Gastrocnemius medialis (tissue), 4 donors: ENCODE results near the gene POLR2C. TPM values are rescaled to one million over a fixed set of nuclear protein-coding genes. Genes with fewer than 3 reads are reported as not detected.
A peak's percentile ranks its signal among the peaks of the same experiment; 100 is the strongest.

Source experiments
- ATAC-seq, 2 donors: fragments of 150-250 bp; one replicate each; pipeline ENCODE4 v1.9.1; 2016
- DNase-seq, 2 donors: peaks; one replicate each; pipeline ENCODE4 v3.0.0-alpha.2; 2019
- H3K27ac ChIP-seq, 4 donors: fragments of 200-600 bp; sonication (generic); 1 replicate in 1 of 4; 2 replicates in 3 of 4; pipeline ENCODE4 v1.5.1; 2016 to 2018; ENCODE audit warnings: mild to moderate bottlenecking in 2 of 4, moderate library complexity in 1 of 4
- H3K27me3 ChIP-seq, 3 donors: fragments of 200-600 bp; sonication (generic) in 2 of 3; 1 replicate in 1 of 3; 2 replicates in 2 of 3; pipeline versions ENCODE4 v1.5.1 to v1.6.0; 2016 to 2019; ENCODE audit warnings: mild to moderate bottlenecking in 1 of 3, moderate library complexity in 1 of 3
- H3K36me3 ChIP-seq, 2 donors: fragments of 200-600 bp; sonication (generic) in 1 of 2; one replicate each; pipeline ENCODE4 v1.5.1; 2017 to 2018
- H3K4me1 ChIP-seq, 2 donors: fragments of 200-600 bp; sonication (generic) in 1 of 2; one replicate each; pipeline ENCODE4 v1.5.1; 2016 to 2017; ENCODE audit warnings: mild to moderate bottlenecking in 2 of 2
- H3K4me3 ChIP-seq, 4 donors: fragments of 200-600 bp; sonication (generic) in 3 of 4; 1 replicate in 1 of 4; 2 replicates in 3 of 4; pipeline ENCODE4 v1.5.1; 2016 to 2019; ENCODE audit warnings: mild to moderate bottlenecking in 2 of 4
- H3K9me3 ChIP-seq, 3 donors: fragments of 200-600 bp; sonication (generic) in 2 of 3; 1 replicate in 1 of 3; 2 replicates in 2 of 3; pipeline ENCODE4 v1.5.1; 2016 to 2019
- POLR2A ChIP-seq, 2 donors: fragments of 450-650 bp; IDR thresholded peaks; one replicate each; pipeline ENCODE4 v1.6.1; 2017; ENCODE audit warnings: antibody characterized with exemption in 2 of 2, mild to moderate bottlenecking in 2 of 2, moderate library complexity in 2 of 2
- in situ Hi-C, 4 donors: fragments of 200-750 bp; cut with MboI; loops; one replicate each; pipeline versions ENCODE4 v1.15.0 to v1.8.0; 2017; ENCODE audit warnings: low sequenced_read_pairs in 4 of 4
- intact Hi-C: fragments of 100-400 bp; cut with DNase I; formaldehyde crosslinking; loops from one replicate; pipeline ENCODE4 v1.15.1; 2023; ENCODE audit warnings: low total_unique reads
- total RNA-seq, 4 donors: library from RNA; depleted of rRNA; stranded (reverse); fragments of >200 nt; gene quantifications; one replicate each; pipeline versions ENCODE4 v1.1.0 to v1.2.3, GENCODE V29; 2016
- TF ChIP-seq, protein P1 (sequence below), 5 experiments: fragments of 450-650 bp in 3 of 5; fragments of 200-600 bp in 2 of 5; sonication (generic) in 2 of 5; IDR thresholded peaks in 4 of 5; conservative IDR thresholded peaks in 1 of 5; 1 replicate in 4 of 5; 2 replicates in 1 of 5; pipeline ENCODE4 v1.5.1; 2016 to 2019; ENCODE audit warnings: antibody characterized with exemption in 5 of 5, mild to moderate bottlenecking in 3 of 5, moderate library complexity in 3 of 5

Gene POLR2C
- total RNA-seq, 4 donors from 2014 or later = 97.2 to 162 (median 134) TPM

DNA sequence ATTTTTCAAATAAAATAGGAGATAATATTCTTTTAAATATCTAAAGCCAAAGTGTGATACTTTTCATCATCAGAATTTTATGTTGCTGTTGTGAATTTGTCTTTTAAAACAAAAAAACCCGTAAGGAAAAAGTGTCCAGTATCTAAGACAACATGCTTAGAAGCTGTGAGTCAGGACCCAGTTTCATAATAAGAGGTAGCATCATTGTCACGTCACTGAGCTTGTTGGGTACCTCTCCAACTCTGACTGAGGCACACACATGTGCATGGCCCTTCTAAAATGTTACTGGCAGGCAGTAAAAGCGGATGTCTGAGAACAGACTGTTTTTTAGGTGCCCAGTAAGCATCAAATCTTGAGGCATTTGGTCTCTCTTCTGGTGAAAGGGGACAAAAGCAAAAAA, 17.8 kb upstream of the POLR2C start:
- H3K4me3 ChIP-seq = no peak overlapping the region
- no peaks in the 10 kb centered on the region for H3K9me3 ChIP-seq
- H3K27ac ChIP-seq = peak overlapping the region in 1 of 4 donors; percentile 33
- peaks cover 0 to 11% of the 10 kb centered on the region in 2 donors for H3K36me3 ChIP-seq
- TF ChIP-seq, protein P1, sequence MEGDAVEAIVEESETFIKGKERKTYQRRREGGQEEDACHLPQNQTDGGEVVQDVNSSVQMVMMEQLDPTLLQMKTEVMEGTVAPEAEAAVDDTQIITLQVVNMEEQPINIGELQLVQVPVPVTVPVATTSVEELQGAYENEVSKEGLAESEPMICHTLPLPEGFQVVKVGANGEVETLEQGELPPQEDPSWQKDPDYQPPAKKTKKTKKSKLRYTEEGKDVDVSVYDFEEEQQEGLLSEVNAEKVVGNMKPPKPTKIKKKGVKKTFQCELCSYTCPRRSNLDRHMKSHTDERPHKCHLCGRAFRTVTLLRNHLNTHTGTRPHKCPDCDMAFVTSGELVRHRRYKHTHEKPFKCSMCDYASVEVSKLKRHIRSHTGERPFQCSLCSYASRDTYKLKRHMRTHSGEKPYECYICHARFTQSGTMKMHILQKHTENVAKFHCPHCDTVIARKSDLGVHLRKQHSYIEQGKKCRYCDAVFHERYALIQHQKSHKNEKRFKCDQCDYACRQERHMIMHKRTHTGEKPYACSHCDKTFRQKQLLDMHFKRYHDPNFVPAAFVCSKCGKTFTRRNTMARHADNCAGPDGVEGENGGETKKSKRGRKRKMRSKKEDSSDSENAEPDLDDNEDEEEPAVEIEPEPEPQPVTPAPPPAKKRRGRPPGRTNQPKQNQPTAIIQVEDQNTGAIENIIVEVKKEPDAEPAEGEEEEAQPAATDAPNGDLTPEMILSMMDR (IDR thresholded peaks at IDR 0.05 in 4 of 5, conservative IDR thresholded peaks at IDR 0.05 in 1 of 5) = no peak
- no peak for TF ChIP-seq POLR2A (IDR thresholded peaks at IDR 0.05)
- peaks cover 32 to 38% of the 10 kb centered on the region in 2 donors for H3K4me1 ChIP-seq
- no peak for ATAC-seq
- no peaks in the 10 kb centered on the region for H3K27me3 ChIP-seq
- DNase-seq = no peak
- in situ Hi-C loops (loop anchor here in 1 of 4 donors (25.0 kb wide), 1 partner anchor 293 kb away; the partner anchor contains the start of gene KATNB1), intact Hi-C loops (loop anchor here (5.0 kb wide), 1 partner anchor 293 kb away; the partner anchor contains the start of gene KATNB1)

DNA sequence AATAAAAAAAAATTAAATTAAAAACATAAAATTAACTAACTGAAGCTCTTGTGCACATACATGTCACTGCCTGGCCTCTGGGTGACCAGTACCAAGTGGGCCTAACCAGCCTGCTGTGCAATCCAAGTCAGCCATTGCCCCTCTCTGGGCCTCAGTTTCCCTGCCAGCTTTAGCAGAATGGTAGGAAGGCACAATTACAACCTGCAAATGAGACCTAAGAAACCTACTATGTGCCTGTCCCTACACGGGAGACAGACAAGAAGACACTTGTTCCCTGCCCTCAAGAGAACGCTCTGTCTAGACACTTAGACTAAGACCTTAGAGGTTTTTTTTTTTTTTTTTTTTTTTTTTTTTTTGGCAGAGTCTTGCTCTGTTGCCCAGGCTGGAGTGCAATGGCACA, 17.0 kb upstream of the POLR2C start:
- ATAC-seq (no peak), DNase-seq (no peak)
- peaks cover 32 to 38% of the 10 kb centered on the region in 2 donors for H3K4me1 ChIP-seq
- no peaks in the 10 kb centered on the region for H3K9me3 ChIP-seq
- intact Hi-C loops (loop anchor here (5.0 kb wide), 1 partner anchor 292 kb away; the partner anchor contains the start of gene KATNB1), in situ Hi-C loops (loop anchor here in 1 of 4 donors (25.0 kb wide), 1 partner anchor 292 kb away; the partner anchor contains the start of gene KATNB1)
- no peak overlapping the region for H3K27ac ChIP-seq
- no peak overlapping the region for H3K4me3 ChIP-seq
- TF ChIP-seq, protein P1 (IDR thresholded peaks at IDR 0.05 in 4 of 5, conservative IDR thresholded peaks at IDR 0.05 in 1 of 5) = no peak
- TF ChIP-seq POLR2A (IDR thresholded peaks at IDR 0.05) = no peak
- H3K36me3 ChIP-seq = peaks cover 0 to 3% of the 10 kb centered on the region in 2 donors
- no peaks in the 10 kb centered on the region for H3K27me3 ChIP-seq

DNA sequence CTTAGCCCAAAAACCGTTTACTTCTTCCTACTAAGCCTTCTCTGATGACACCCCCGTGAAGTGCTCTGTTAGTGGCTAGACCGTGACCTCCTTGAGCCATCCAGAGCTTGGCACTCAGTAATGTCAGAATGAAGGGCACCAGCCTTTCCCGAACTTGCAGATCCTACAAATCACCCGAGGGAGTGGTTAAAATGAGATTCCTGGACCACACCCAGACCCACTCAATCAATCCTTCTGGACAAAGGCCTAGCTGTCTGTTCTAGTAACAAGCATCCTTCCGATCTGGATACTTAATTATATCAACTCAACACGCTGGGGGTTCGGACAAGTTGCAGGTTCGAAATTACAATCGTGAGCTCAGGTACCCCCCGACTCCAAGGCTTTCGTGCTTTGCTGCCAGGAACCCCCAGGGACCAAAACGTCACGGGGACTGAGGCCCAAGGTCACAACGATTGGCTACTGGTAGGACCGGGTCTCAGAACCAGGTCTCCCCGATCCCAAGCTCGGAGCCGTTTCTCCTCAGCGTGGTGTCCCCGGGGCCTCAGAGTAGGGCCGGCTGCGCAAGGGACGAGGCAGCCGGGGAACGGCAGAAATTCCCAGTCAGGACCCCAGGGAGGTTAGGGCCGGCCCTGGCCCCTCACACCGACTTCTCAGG, 15.8 kb upstream of the POLR2C start:
- Histone ChIP-seq H3K27ac (peak overlapping the region; percentile 98 to 99 (median 98)), H3K4me1 (peaks cover 32 to 38% of the 10 kb centered on the region in 2 donors), H3K36me3 (peaks cover 0 to 9% of the 10 kb centered on the region in 2 donors), H3K27me3 (no peaks in the 10 kb centered on the region), H3K9me3 (no peaks in the 10 kb centered on the region), H3K4me3 (peak overlapping the region; percentile 82 to 97 (median 95))
- TF ChIP-seq, protein P1 (IDR thresholded peaks at IDR 0.05 in 4 of 5, conservative IDR thresholded peaks at IDR 0.05 in 1 of 5) = no peak
- no peak for TF ChIP-seq POLR2A (IDR thresholded peaks at IDR 0.05)
- in situ Hi-C loops = loop anchor here in 1 of 4 donors (25.0 kb wide), 1 partner anchor 291 kb away; the partner anchor contains the start of gene KATNB1
- ATAC-seq = peak; percentile 44 to 50
- DNase-seq = peak; percentile 16 to 43
- intact Hi-C loops = loop anchor here (1.0 to 5.0 kb wide), 6 partner anchors 16 to 554 kb away; partner anchors contain the start of genes KATNB1, POLR2C, PSME3IP1 and RSPRY1

DNA sequence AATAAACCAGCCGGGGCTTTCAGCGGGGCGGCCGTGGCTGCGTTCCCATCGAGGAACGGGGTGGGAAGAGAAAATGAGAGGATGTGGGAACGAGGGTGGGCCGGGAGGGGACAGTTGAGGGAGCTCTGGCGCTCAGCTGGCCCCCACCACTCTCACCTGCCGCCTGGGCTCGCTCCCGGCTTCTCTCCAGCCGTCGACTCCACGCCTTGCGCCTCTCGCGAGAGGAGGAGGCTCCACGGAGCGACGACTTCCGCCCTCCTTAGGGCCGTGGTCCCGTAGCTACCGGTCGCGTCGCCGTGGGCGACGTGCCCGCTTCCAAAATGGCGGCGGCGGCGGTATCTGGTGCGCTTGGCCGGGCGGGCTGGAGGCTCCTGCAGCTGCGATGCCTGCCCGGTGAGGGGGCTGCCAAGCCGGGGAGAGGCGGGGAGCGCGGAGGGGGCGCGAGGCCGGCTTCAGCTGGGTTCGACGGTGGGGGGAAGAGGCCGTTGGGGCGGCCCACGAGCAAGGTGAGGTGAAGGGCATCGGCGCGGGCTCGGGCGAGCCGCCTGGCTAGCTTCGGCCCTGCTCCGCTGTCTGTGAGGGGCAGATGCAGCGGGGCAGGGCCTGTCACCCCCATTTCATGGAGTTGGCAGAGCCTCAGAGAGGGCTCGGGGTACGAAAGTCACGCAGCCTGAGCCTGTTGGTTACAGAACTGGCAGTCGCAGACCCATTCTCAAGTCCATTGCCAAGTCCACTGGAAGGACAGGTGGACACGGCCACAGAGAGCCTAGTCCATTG, 15.1 kb upstream of the POLR2C start, which contains the start of the genes CIAPIN1 and COQ9:
Gene CIAPIN1 (minus strand): TSS at position 200 of the 777 bp plus-strand sequence. CDS start 6,457 bp downstream, outside the sequence.
Gene COQ9 (plus strand): TSS at position 294 of the 777 bp plus-strand sequence. CDS start 27 bp downstream, at position 321.
- in situ Hi-C loops = loop anchor here in 1 of 4 donors (25.0 kb wide), 1 partner anchor 290 kb away; the partner anchor contains the start of gene KATNB1
- Histone ChIP-seq H3K27ac (peak within 1 kb of the TSS; percentile 98 to 99 (median 98)), H3K4me1 (peaks cover 32 to 38% of the 10 kb centered on the region in 2 donors), H3K27me3 (no peaks in the 10 kb centered on the region), H3K4me3 (peak within 1 kb of the TSS; percentile 82 to 97 (median 95)), H3K9me3 (no peaks in the 10 kb centered on the region), H3K36me3 (peaks cover 0 to 15% of the 10 kb centered on the region in 2 donors)
- TF ChIP-seq, protein P1 (IDR thresholded peaks at IDR 0.05 in 4 of 5, conservative IDR thresholded peaks at IDR 0.05 in 1 of 5) = no peak
- TF ChIP-seq POLR2A (IDR thresholded peaks at IDR 0.05) = peak; percentile 95 to 97
- intact Hi-C loops = loop anchor here (1.0 to 5.0 kb wide), 6 partner anchors 15 to 553 kb away; partner anchors contain the start of genes KATNB1, POLR2C, PSME3IP1 and RSPRY1
- DNase-seq (peak; percentile 89 to 94), ATAC-seq (peak; percentile 92 to 97)
